ENCODE results near the gene DHRS9.

Gene DHRS9

GRCh38 chr2:169136885-169137534 lies 67.6 kb downstream of the DHRS9 start:
- no peak for DNase-seq

- DNase-seq = no peak
These were observed 68.6 kb downstream of the DHRS9 start for GRCh38 chr2:169137924-169138323.

- no peak for DNase-seq
These were observed 69.8 kb downstream of the DHRS9 start for GRCh38 chr2:169139145-169139544.

GRCh38 chr2:169139993-169140767 lies 70.8 kb downstream of the DHRS9 start:
- no peak for DNase-seq

GRCh38 chr2:169141713-169142352 lies 72.5 kb downstream of the DHRS9 start:
- no peak for DNase-seq

GRCh38 chr2:169143998-169144397 lies 74.6 kb downstream of the DHRS9 start:
- no peak for DNase-seq
